ENCODE results near the gene THRAP3. TPM values are rescaled to one million over a fixed set of nuclear protein-coding genes. Genes with fewer than 3 reads are reported as not detected.

Gene THRAP3
- polyA plus RNA-seq, 1 of the 3 experiments (the other 2 are of a cell fraction) = 33.7 TPM

DNA sequence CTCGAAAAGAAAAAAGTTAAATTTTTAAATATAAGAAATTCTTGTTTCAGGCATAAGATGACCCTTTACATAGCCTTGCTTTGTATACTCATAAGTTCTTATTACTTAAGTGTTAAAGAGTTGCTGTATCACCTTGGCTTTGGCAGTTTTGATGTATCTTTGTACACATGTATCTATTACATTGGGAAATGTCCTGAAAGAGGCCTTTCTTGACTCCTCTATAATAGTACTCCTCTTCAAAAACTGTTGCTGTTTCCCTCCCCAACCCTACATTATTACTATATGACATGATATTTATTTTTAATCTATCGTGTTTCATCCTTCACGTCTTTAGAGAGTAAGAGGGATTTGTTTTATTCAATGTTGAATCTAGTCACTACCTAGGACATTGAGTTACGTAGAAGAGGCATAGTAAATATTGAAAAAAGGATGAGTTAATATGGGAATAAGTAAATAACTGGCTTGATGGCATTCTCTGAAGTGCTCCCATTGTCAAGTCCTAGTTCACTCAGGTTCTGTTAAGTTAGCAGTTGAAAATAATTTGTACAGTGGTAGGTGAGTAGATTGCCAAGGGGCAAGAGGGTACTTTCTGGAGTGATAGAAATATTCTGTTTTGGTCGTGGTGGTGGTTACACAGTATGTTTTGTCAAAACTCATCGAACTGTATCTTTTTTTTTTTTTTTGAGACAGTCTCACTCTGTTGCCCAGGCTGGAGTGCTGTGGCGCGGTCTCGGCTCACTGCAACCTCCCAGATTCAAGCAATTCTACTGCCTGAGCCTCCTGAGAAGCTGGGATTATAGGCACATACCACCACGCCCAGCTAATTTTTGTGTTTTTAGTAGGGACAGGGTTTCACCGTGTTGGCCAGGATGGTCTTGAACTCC lies 8.2 kb downstream of the THRAP3 start:
- no peak for DNase-seq
- CTCF ChIA-PET = interaction anchor here (0.7 to 1.6 kb wide), 2 partner anchors 51 to 53 kb away, joined by 3 to 4 read pairs; no protein-coding TSS in a partner anchor
- no peaks in the 10 kb centered on the region for H3K9me2 ChIP-seq
- peaks cover 34% of the 10 kb centered on the region for H3F3A ChIP-seq (replicated peaks; ENCODE audit: insufficient read depth)
- TF ChIP-seq GABPA (IDR thresholded peaks at IDR 0.05; ENCODE audit: low read depth) = no peak
- no peak for TF ChIP-seq RFX5 (IDR thresholded peaks at IDR 0.05; ENCODE audit: low read length)
- POLR2A ChIA-PET = no interaction called here
- H2AFZ ChIP-seq (ENCODE audit: low read depth) = no peak overlapping the region
- H3K27me3 ChIP-seq (ENCODE audit: insufficient read depth) = no peaks in the 10 kb centered on the region
- peaks cover 100% of the 10 kb centered on the region for H3K79me2 ChIP-seq (ENCODE audit: insufficient read depth)
- no peak overlapping the region for H3K27ac ChIP-seq (ENCODE audit: low read depth in 2 of 2, low read length in 1 of 2)
- H3K9ac ChIP-seq = no peak overlapping the region
- no peaks in the 10 kb centered on the region for H3K4me1 ChIP-seq (ENCODE audit: control insufficient read depth in 1 of 2, insufficient read depth in 2 of 2, low read depth in 1 of 2, low read length in 1 of 2)
- peaks cover 100% of the 10 kb centered on the region for H4K20me1 ChIP-seq (ENCODE audit: insufficient read depth)
- WGBS (ENCODE audit: low lambda C conversion rate) = 97% methylated on average over 11 of the region's 11 CpGs
- H3K4me3 ChIP-seq (ENCODE audit: low read depth in 2 of 2, low read length in 1 of 2) = no peak overlapping the region
- peaks cover 17 to 71% of the 10 kb centered on the region in 2 experiments for H3K36me3 ChIP-seq (replicated peaks in 1 of 2; ENCODE audit: control insufficient read depth in 1 of 2, insufficient read depth in 2 of 2, low read length in 1 of 2)
- no peak overlapping the region for H3K4me2 ChIP-seq
- no peaks in the 10 kb centered on the region for H3K9me3 ChIP-seq

- H3K4me3 ChIP-seq (ENCODE audit: low read depth in 2 of 2, low read length in 1 of 2) = no peak overlapping the region
- ChIA-PET CTCF (interaction anchor here (1.2 to 2.9 kb wide), 3 partner anchors 11 to 102 kb away, joined by 3 to 12 read pairs (median 6); no protein-coding TSS in a partner anchor), POLR2A (no interaction called here)
- DNase-seq = no peak
- H3K27ac ChIP-seq (ENCODE audit: low read depth in 2 of 2, low read length in 1 of 2) = no peak overlapping the region
- H3K79me2 ChIP-seq (ENCODE audit: insufficient read depth) = peaks cover 100% of the 10 kb centered on the region
- no peak overlapping the region for H3K9ac ChIP-seq
- H3K4me1 ChIP-seq (ENCODE audit: control insufficient read depth in 1 of 2, insufficient read depth in 2 of 2, low read depth in 1 of 2, low read length in 1 of 2) = no peaks in the 10 kb centered on the region
- no peaks in the 10 kb centered on the region for H3K27me3 ChIP-seq (ENCODE audit: insufficient read depth)
- peaks cover 9 to 54% of the 10 kb centered on the region in 2 experiments for H3K36me3 ChIP-seq (replicated peaks in 1 of 2; ENCODE audit: control insufficient read depth in 1 of 2, insufficient read depth in 2 of 2, low read length in 1 of 2)
- H2AFZ ChIP-seq (ENCODE audit: low read depth) = no peak overlapping the region
- 82% methylated on average over 3 of the region's 3 CpGs for WGBS (ENCODE audit: low lambda C conversion rate)
- TF ChIP-seq USF2 (IDR thresholded peaks at IDR 0.05; ENCODE audit: borderline replicate concordance, low read depth, low read length) = no peak
- TF ChIP-seq EP300 (IDR thresholded peaks at IDR 0.05; ENCODE audit: borderline replicate concordance in 1 of 2, low read depth in 1 of 2, low read length in 1 of 2) = no peak
- no peak for TF ChIP-seq POLR2AphosphoS5 (IDR thresholded peaks at IDR 0.05; ENCODE audit: low read depth, low read length)
- TF ChIP-seq RXRA (IDR thresholded peaks at IDR 0.05; ENCODE audit: borderline replicate concordance, low read depth) = no peak
- no peak for TF ChIP-seq USF1 (IDR thresholded peaks at IDR 0.05; ENCODE audit: borderline replicate concordance, low read depth)
- no peak for TF ChIP-seq RFX5 (IDR thresholded peaks at IDR 0.05; ENCODE audit: low read length)
- no peak for TF ChIP-seq EZH2phosphoT487 (IDR thresholded peaks at IDR 0.05; ENCODE audit: borderline replicate concordance, low read depth)
- TF ChIP-seq RAD21 (IDR thresholded peaks at IDR 0.05; ENCODE audit: low read length) = no peak
- peaks cover 98% of the 10 kb centered on the region for H4K20me1 ChIP-seq (ENCODE audit: insufficient read depth)
- H3K9me2 ChIP-seq = no peaks in the 10 kb centered on the region
- H3K9me3 ChIP-seq = no peaks in the 10 kb centered on the region
- H3F3A ChIP-seq (replicated peaks; ENCODE audit: insufficient read depth) = peaks cover 39% of the 10 kb centered on the region
- H3K4me2 ChIP-seq = no peak overlapping the region
Observed at GRCh38 chr1:36236302-36236701, 12.1 kb downstream of the THRAP3 start.
